Suprapubic skin (tissue), 4 donors: ENCODE results near the gene COL20A1. TPM values are rescaled to one million over a fixed set of nuclear protein-coding genes. Genes with fewer than 3 reads are reported as not detected.

Experiments used
- DNase-seq, 2 donors: peaks; one replicate each; pipeline ENCODE4 v3.0.0-alpha.2; 2019; ENCODE audit warnings: low spot score in 2 of 2
- H3K27ac ChIP-seq: fragments of 200-600 bp; sonication (generic); one replicate; pipeline ENCODE4 v1.5.1; 2019
- H3K27me3 ChIP-seq: fragments of 200-600 bp; sonication (generic); one replicate; pipeline ENCODE4 v1.5.1; 2019
- H3K36me3 ChIP-seq: fragments of 200-600 bp; sonication (generic); one replicate; pipeline ENCODE4 v1.5.1; 2019
- H3K4me1 ChIP-seq: fragments of 200-600 bp; sonication (generic); one replicate; pipeline ENCODE4 v1.5.1; 2019
- H3K4me3 ChIP-seq: fragments of 200-600 bp; sonication (generic); one replicate; pipeline ENCODE4 v1.5.1; 2019; ENCODE audit warnings: mild to moderate bottlenecking
- H3K9me3 ChIP-seq: fragments of 200-600 bp; sonication (generic); one replicate; pipeline ENCODE4 v1.5.1; 2019
- EP300 ChIP-seq: sonication (generic); formaldehyde crosslinking; IDR thresholded peaks from one replicate; pipeline ENCODE4 v1.6.1; 2017; ENCODE audit warnings: antibody characterized with exemption
- POLR2A ChIP-seq, 2 donors: fragments of 450-650 bp; IDR thresholded peaks; one replicate each; pipeline ENCODE4 v1.6.1; 2017; ENCODE audit warnings: antibody characterized with exemption in 2 of 2, mild to moderate bottlenecking in 2 of 2, moderate library complexity in 2 of 2
- POLR2AphosphoS5 ChIP-seq, 3 donors: sonication (generic); formaldehyde crosslinking; IDR thresholded peaks; one replicate each; pipeline ENCODE4 v1.6.1; 2017; ENCODE audit warnings: antibody characterized with exemption in 3 of 3
- WGBS: methylation state at CpG from one replicate; pipeline ENCODE4 v1.1.5; 2018; 5-methylcytosine and 5-hydroxymethylcytosine counted together
- total RNA-seq, 4 donors: library from RNA; depleted of rRNA; stranded (reverse); fragments of >200 nt; gene quantifications; one replicate each; pipeline ENCODE4 v1.1.0, GENCODE V29; 2016
- TF ChIP-seq, protein P1 (sequence below), 2 donors: fragments of 200-600 bp in 1 of 2; fragments of 450-650 bp in 1 of 2; sonication (generic) in 1 of 2; IDR thresholded peaks; one replicate each; pipeline ENCODE4 v1.5.1; 2016 to 2019; ENCODE audit warnings: antibody characterized with exemption in 2 of 2, mild to moderate bottlenecking in 1 of 2, moderate library complexity in 1 of 2

The COL20A1 gene
- total RNA-seq, 4 donors from 2014 or later, result not detected

- Histone ChIP-seq H3K9me3 (no peaks in the 10 kb centered on the region), H3K27ac (no peak overlapping the region), H3K27me3 (peaks cover 31% of the 10 kb centered on the region), H3K4me1 (peaks cover 4% of the 10 kb centered on the region), H3K4me3 (no peak overlapping the region), H3K36me3 (peaks cover 41% of the 10 kb centered on the region)
- 67% methylated on average over 13 of the region's 17 CpGs for WGBS
- TF ChIP-seq, protein P1, sequence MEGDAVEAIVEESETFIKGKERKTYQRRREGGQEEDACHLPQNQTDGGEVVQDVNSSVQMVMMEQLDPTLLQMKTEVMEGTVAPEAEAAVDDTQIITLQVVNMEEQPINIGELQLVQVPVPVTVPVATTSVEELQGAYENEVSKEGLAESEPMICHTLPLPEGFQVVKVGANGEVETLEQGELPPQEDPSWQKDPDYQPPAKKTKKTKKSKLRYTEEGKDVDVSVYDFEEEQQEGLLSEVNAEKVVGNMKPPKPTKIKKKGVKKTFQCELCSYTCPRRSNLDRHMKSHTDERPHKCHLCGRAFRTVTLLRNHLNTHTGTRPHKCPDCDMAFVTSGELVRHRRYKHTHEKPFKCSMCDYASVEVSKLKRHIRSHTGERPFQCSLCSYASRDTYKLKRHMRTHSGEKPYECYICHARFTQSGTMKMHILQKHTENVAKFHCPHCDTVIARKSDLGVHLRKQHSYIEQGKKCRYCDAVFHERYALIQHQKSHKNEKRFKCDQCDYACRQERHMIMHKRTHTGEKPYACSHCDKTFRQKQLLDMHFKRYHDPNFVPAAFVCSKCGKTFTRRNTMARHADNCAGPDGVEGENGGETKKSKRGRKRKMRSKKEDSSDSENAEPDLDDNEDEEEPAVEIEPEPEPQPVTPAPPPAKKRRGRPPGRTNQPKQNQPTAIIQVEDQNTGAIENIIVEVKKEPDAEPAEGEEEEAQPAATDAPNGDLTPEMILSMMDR (IDR thresholded peaks at IDR 0.05), result no peak
- TF ChIP-seq EP300 (no peak), POLR2A (IDR thresholded peaks at IDR 0.05) (no peak), POLR2AphosphoS5 (IDR thresholded peaks at IDR 0.05) (no peak)
- no peak for DNase-seq
These were observed 2.8 kb upstream of the COL20A1 start for GRCh38 chr20:63290136-63290676.

GRCh38 chr20:63290677-63291472 is 2.1 kb upstream of the COL20A1 start:
- H3K9me3 ChIP-seq, result no peaks in the 10 kb centered on the region
- 48% methylated on average over 2 of the region's 26 CpGs for WGBS
- DNase-seq, result no peak
- peaks cover 35% of the 10 kb centered on the region for H3K36me3 ChIP-seq
- H3K4me3 ChIP-seq, result no peak overlapping the region
- no peak for TF ChIP-seq POLR2A (IDR thresholded peaks at IDR 0.05)
- TF ChIP-seq EP300, result no peak
- TF ChIP-seq, protein P1 (IDR thresholded peaks at IDR 0.05), result peak; percentile 55 to 92
- peaks cover 37% of the 10 kb centered on the region for H3K27me3 ChIP-seq
- H3K27ac ChIP-seq, result no peak overlapping the region
- peaks cover 7% of the 10 kb centered on the region for H3K4me1 ChIP-seq

GRCh38 chr20:63291811-63292210 is 1.2 kb upstream of the COL20A1 start:
- no peak overlapping the region for H3K4me3 ChIP-seq
- H3K9me3 ChIP-seq, result no peaks in the 10 kb centered on the region
- no peak for DNase-seq
- TF ChIP-seq EP300, result no peak
- no peak for TF ChIP-seq POLR2AphosphoS5 (IDR thresholded peaks at IDR 0.05)
- no peak for TF ChIP-seq POLR2A (IDR thresholded peaks at IDR 0.05)
- TF ChIP-seq, protein P1 (IDR thresholded peaks at IDR 0.05), result no peak
- H3K36me3 ChIP-seq, result peaks cover 25% of the 10 kb centered on the region
- no peak overlapping the region for H3K27ac ChIP-seq
- H3K4me1 ChIP-seq, result peaks cover 7% of the 10 kb centered on the region
- H3K27me3 ChIP-seq, result peaks cover 47% of the 10 kb centered on the region
- WGBS, result 51% methylated on average over 5 of the region's 10 CpGs

DNA sequence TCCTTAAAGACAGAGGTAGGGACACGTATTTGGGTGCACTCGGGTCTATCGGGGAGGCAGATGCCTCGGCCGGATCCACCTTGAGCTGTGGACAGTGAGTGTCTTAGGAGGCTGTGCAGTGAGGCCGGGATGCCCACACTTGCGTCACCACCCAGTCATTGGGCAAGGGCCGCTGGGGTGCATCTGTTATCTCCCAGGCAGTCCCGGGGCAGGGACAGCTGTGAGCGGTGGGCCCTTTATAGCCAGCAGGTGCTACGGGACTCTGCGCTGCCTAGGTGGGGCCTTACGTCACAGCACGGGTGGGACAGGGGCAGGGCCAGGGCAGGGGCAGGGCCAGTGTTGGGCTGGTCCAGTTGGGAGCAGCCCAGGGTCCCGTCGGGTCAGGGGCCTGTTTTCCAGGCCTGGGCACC is 689 bp upstream of the COL20A1 start:
- TF ChIP-seq EP300 (no peak), POLR2A (IDR thresholded peaks at IDR 0.05) (no peak), POLR2AphosphoS5 (IDR thresholded peaks at IDR 0.05) (no peak)
- TF ChIP-seq, protein P1 (IDR thresholded peaks at IDR 0.05), result no peak
- H3K36me3 ChIP-seq, result peaks cover 20% of the 10 kb centered on the region
- H3K27ac ChIP-seq, result no peak overlapping the region
- no peaks in the 10 kb centered on the region for H3K9me3 ChIP-seq
- no peak for DNase-seq
- no peak overlapping the region for H3K4me3 ChIP-seq
- H3K27me3 ChIP-seq, result peaks cover 52% of the 10 kb centered on the region
- peaks cover 7% of the 10 kb centered on the region for H3K4me1 ChIP-seq
- WGBS, result 79% methylated on average over 9 of the region's 16 CpGs

GRCh38 chr20:63293456-63293855 is 470 bp downstream of the COL20A1 start:
- Histone ChIP-seq H3K4me1 (peaks cover 7% of the 10 kb centered on the region), H3K27me3 (peaks cover 63% of the 10 kb centered on the region), H3K27ac (no peak overlapping the region), H3K36me3 (peaks cover 9% of the 10 kb centered on the region), H3K9me3 (no peaks in the 10 kb centered on the region), H3K4me3 (no peak overlapping the region)
- no peak for TF ChIP-seq POLR2AphosphoS5 (IDR thresholded peaks at IDR 0.05)
- TF ChIP-seq POLR2A (IDR thresholded peaks at IDR 0.05), result no peak
- WGBS, result no CpG with 5 or more reads among the region's 11 CpGs
- no peak for DNase-seq
